Measurements from ENCODE around the gene CISTR. TPM values are rescaled to one million over a fixed set of nuclear protein-coding genes. Genes with fewer than 3 reads are reported as not detected.
A peak's percentile ranks its signal among the peaks of the same experiment; 100 is the strongest.

The CISTR gene
- polyA plus RNA-seq, 1 donor from 2014 or later, result not detected

DNA sequence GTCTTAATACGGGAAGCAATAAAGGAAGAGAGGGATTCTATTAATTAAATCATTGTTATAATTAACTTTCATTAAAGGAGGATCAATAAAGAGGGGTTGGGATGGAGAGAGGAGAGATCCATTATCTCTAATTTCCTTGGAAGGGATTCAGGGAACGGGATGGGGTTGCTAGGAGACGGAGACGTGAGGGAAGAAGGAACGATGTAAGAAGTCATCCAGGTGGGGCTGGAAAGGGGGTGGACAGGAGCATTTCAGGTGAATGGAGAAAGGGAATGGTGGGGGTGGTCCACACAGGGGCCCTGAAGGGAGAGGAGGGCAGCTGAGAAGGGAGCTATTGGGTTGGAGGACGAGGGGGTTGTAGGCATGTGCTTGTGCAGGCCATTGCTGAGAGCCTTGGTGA is 41.7 kb downstream of the CISTR start:
- Histone ChIP-seq H3K9me3 (ENCODE audit: low read length) (no peaks in the 10 kb centered on the region), H4K20me1 (ENCODE audit: insufficient read depth) (no peaks in the 10 kb centered on the region), H3K27me3 (ENCODE audit: insufficient read depth, low read depth, low read length) (no peaks in the 10 kb centered on the region), H2AFZ (ENCODE audit: low read depth, low read length) (no peak overlapping the region), H3K4me3 (ENCODE audit: low read length) (peak overlapping the region; percentile 43), H3K4me2 (ENCODE audit: low read length) (peak overlapping the region; percentile 57), H3K79me2 (replicated peaks; ENCODE audit: insufficient read depth, low read length) (no peaks in the 10 kb centered on the region), H3K27ac (ENCODE audit: low read length) (peak overlapping the region; percentile 96), H3K9ac (ENCODE audit: low read length) (peak overlapping the region; percentile 76), H3K36me3 (ENCODE audit: insufficient read depth, low read length) (peaks cover 8% of the 10 kb centered on the region), H3F3A (ENCODE audit: insufficient read depth, low read length, poor library complexity, severe bottlenecking) (peaks cover 16% of the 10 kb centered on the region), H3K9me2 (ENCODE audit: insufficient read depth, low read length) (no peaks in the 10 kb centered on the region)
- TF ChIP-seq, protein P1, sequence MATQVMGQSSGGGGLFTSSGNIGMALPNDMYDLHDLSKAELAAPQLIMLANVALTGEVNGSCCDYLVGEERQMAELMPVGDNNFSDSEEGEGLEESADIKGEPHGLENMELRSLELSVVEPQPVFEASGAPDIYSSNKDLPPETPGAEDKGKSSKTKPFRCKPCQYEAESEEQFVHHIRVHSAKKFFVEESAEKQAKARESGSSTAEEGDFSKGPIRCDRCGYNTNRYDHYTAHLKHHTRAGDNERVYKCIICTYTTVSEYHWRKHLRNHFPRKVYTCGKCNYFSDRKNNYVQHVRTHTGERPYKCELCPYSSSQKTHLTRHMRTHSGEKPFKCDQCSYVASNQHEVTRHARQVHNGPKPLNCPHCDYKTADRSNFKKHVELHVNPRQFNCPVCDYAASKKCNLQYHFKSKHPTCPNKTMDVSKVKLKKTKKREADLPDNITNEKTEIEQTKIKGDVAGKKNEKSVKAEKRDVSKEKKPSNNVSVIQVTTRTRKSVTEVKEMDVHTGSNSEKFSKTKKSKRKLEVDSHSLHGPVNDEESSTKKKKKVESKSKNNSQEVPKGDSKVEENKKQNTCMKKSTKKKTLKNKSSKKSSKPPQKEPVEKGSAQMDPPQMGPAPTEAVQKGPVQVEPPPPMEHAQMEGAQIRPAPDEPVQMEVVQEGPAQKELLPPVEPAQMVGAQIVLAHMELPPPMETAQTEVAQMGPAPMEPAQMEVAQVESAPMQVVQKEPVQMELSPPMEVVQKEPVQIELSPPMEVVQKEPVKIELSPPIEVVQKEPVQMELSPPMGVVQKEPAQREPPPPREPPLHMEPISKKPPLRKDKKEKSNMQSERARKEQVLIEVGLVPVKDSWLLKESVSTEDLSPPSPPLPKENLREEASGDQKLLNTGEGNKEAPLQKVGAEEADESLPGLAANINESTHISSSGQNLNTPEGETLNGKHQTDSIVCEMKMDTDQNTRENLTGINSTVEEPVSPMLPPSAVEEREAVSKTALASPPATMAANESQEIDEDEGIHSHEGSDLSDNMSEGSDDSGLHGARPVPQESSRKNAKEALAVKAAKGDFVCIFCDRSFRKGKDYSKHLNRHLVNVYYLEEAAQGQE (IDR thresholded peaks at IDR 0.05; ENCODE audit: borderline replicate concordance), result peak; percentile 63
- TF ChIP-seq POLR2AphosphoS5 (IDR thresholded peaks at IDR 0.05) (peak; percentile 28), TAF1 (IDR thresholded peaks at IDR 0.05; ENCODE audit: low read depth) (no peak), EP300 (conservative IDR thresholded peaks at IDR 0.05; ENCODE audit: poor library complexity, severe bottlenecking) (peak; percentile 33)

DNA sequence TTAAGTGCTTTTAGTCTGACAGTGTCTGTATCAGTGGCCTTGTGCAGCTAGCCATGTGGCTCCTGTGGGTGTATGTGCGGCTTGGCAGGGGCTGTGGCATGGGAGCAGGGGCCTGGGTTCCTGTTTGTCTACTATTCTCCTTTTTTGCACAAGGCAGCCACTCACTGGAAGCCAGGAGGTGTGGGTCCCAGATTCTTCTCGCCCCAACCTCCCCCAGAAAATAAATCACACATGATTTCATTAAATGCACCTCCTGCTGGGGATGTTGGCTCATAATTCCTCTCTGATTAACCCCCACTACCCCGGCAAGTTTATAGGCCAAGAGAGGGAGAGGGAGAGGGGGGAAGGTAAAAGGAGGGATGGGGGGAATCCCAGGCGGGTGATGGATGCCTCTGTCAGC is 42.1 kb downstream of the CISTR start:
- Histone ChIP-seq H3K27ac (ENCODE audit: low read length) (peak overlapping the region; percentile 96), H3K79me2 (replicated peaks; ENCODE audit: insufficient read depth, low read length) (no peaks in the 10 kb centered on the region), H4K20me1 (ENCODE audit: insufficient read depth) (no peaks in the 10 kb centered on the region), H3K4me3 (ENCODE audit: low read length) (peak overlapping the region; percentile 43), H3K9ac (ENCODE audit: low read length) (peak overlapping the region; percentile 76), H3K27me3 (ENCODE audit: insufficient read depth, low read depth, low read length) (no peaks in the 10 kb centered on the region), H3K9me3 (ENCODE audit: low read length) (no peaks in the 10 kb centered on the region), H3F3A (ENCODE audit: insufficient read depth, low read length, poor library complexity, severe bottlenecking) (peaks cover 16% of the 10 kb centered on the region), H3K4me2 (ENCODE audit: low read length) (peak overlapping the region; percentile 57), H2AFZ (ENCODE audit: low read depth, low read length) (no peak overlapping the region), H3K9me2 (ENCODE audit: insufficient read depth, low read length) (no peaks in the 10 kb centered on the region), H3K36me3 (ENCODE audit: insufficient read depth, low read length) (peaks cover 5% of the 10 kb centered on the region)
- TF ChIP-seq, protein P2, sequence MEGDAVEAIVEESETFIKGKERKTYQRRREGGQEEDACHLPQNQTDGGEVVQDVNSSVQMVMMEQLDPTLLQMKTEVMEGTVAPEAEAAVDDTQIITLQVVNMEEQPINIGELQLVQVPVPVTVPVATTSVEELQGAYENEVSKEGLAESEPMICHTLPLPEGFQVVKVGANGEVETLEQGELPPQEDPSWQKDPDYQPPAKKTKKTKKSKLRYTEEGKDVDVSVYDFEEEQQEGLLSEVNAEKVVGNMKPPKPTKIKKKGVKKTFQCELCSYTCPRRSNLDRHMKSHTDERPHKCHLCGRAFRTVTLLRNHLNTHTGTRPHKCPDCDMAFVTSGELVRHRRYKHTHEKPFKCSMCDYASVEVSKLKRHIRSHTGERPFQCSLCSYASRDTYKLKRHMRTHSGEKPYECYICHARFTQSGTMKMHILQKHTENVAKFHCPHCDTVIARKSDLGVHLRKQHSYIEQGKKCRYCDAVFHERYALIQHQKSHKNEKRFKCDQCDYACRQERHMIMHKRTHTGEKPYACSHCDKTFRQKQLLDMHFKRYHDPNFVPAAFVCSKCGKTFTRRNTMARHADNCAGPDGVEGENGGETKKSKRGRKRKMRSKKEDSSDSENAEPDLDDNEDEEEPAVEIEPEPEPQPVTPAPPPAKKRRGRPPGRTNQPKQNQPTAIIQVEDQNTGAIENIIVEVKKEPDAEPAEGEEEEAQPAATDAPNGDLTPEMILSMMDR (IDR thresholded peaks at IDR 0.05; ENCODE audit: poor library complexity, severe bottlenecking), result peak; percentile 33
- TF ChIP-seq MXI1 (conservative IDR thresholded peaks at IDR 0.05; ENCODE audit: poor library complexity, severe bottlenecking), result no peak
- TF ChIP-seq EP300 (conservative IDR thresholded peaks at IDR 0.05; ENCODE audit: poor library complexity, severe bottlenecking), result peak; percentile 54
- TF ChIP-seq TAF1 (IDR thresholded peaks at IDR 0.05; ENCODE audit: low read depth), result no peak

DNA sequence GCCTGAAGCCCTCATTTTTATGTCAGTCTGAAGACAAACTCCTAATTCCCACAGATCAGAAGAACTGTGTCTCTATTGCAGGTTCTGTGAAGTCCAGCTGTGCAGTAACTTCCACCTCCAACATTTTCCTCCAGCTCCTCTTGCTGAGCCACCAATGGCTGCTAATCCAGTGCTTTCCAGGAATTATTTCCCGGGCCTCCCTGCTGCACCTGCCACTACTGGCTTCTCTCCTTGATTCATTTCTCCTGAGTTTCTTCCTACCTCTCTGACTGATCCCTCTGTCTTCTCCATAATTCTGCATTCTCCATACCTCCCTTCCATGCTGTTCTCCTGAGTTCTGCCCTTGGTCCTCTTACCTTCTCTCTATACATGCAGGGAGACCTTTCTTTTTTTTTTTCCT is 45.7 kb downstream of the CISTR start:
- H3K4me2 ChIP-seq (ENCODE audit: low read length), result no peak overlapping the region
- no peaks in the 10 kb centered on the region for H3K9me3 ChIP-seq (ENCODE audit: low read length)
- no peak overlapping the region for H3K27ac ChIP-seq (ENCODE audit: low read length)
- no peak for TF ChIP-seq RAD21 (conservative IDR thresholded peaks at IDR 0.05)
- no peak for TF ChIP-seq SMC3 (conservative IDR thresholded peaks at IDR 0.05; ENCODE audit: poor library complexity)
- TF ChIP-seq POLR2AphosphoS5 (IDR thresholded peaks at IDR 0.05), result no peak
- TF ChIP-seq, protein P1 (IDR thresholded peaks at IDR 0.05; ENCODE audit: borderline replicate concordance), result no peak
- TF ChIP-seq EZH2 (IDR thresholded peaks at IDR 0.05; ENCODE audit: borderline replicate concordance, insufficient read depth, low read length, poor library complexity, severe bottlenecking), result no peak
- no peak for TF ChIP-seq EP300 (conservative IDR thresholded peaks at IDR 0.05; ENCODE audit: poor library complexity, severe bottlenecking)
- no peak for TF ChIP-seq MXI1 (conservative IDR thresholded peaks at IDR 0.05; ENCODE audit: poor library complexity, severe bottlenecking)
- TF ChIP-seq, protein P2 (IDR thresholded peaks at IDR 0.05; ENCODE audit: poor library complexity, severe bottlenecking), result no peak
- TF ChIP-seq TAF1 (IDR thresholded peaks at IDR 0.05; ENCODE audit: low read depth), result no peak
- H3F3A ChIP-seq (ENCODE audit: insufficient read depth, low read length, poor library complexity, severe bottlenecking), result peaks cover under 1% of the 10 kb centered on the region
- H4K20me1 ChIP-seq (ENCODE audit: insufficient read depth), result no peaks in the 10 kb centered on the region
- no peaks in the 10 kb centered on the region for H3K36me3 ChIP-seq (ENCODE audit: insufficient read depth, low read length)
- H2AFZ ChIP-seq (ENCODE audit: low read depth, low read length), result no peak overlapping the region
- no peaks in the 10 kb centered on the region for H3K79me2 ChIP-seq (replicated peaks; ENCODE audit: insufficient read depth, low read length)
- H3K4me3 ChIP-seq (ENCODE audit: low read length), result no peak overlapping the region
- H3K9ac ChIP-seq (ENCODE audit: low read length), result no peak overlapping the region
- H3K9me2 ChIP-seq (ENCODE audit: insufficient read depth, low read length), result no peaks in the 10 kb centered on the region
- H3K27me3 ChIP-seq (ENCODE audit: insufficient read depth, low read depth, low read length), result no peaks in the 10 kb centered on the region

All from neural cell (in vitro differentiated cells).